ENCODE measurements around the gene STK24.
"Not testable (repeated sequence)": the region's sequence is repeated elsewhere in the genome, so short reads cannot be mapped to it uniquely, and the experiment has no call there.

STK24 gene

DNA sequence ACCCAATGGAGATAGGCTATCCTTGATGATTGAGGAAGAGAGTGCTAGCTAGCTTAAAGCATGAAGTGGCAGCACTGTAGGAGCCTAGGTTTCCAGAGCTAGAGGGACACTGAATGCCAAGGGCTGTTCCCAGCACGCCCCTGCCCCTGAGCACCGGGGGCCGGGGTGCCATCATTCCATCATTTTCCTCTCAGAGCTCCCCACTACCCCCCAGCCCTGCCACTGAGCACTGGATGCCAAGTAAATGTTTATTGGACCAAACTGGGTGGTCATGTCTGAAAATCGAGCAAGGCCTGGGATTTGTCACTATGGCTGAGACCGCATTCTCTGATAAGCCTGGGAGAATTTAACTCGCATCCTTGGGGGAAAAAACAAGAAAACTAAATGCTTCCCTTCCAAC lies 142.8 kb downstream of the STK24 start:
- DNase-seq (ENCODE audit: low read depth) = no peak

DNA sequence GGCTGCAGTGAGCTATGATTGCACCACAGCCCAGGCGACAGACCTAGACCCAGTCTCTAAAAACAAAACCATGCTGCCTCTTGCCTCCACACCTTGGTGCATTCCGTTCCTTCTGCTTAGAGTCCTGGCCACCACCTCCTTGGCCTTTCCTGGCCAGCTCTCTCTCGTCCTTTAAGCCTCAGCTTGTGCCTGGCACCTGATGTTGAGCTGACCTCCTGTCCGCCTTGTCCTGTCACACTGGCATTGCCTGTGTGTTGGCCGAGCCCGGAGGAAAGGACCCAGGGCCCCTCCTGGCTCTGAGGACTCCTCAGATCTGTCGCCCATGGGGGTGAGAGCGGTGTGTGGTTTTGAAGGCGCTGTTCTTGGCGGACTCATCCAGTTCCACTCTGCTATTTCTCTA lies 143.3 kb downstream of the STK24 start:
- DNase-seq (ENCODE audit: low read depth) = no peak

DNA sequence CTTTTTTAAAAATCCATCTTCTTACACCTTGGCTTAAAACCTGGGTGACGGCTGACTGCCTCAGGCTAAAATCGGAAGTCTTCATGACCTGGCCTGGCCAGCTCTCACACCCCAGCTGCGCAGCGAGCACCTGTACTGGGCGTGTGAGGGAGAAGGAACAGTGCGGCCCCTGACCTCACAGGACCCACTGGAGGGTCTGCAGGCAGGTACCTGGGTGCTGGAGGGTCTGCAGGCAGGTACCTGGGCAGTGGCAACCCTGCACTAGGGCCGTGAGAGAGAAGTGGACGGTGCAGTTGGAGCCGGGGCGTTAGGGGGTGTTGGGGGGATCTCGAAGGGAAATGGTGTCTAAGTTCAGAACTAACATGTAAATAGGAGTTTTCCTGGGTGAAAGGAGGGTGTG lies 144.3 kb downstream of the STK24 start:
- DNase-seq (ENCODE audit: low read depth) = no peak

DNA sequence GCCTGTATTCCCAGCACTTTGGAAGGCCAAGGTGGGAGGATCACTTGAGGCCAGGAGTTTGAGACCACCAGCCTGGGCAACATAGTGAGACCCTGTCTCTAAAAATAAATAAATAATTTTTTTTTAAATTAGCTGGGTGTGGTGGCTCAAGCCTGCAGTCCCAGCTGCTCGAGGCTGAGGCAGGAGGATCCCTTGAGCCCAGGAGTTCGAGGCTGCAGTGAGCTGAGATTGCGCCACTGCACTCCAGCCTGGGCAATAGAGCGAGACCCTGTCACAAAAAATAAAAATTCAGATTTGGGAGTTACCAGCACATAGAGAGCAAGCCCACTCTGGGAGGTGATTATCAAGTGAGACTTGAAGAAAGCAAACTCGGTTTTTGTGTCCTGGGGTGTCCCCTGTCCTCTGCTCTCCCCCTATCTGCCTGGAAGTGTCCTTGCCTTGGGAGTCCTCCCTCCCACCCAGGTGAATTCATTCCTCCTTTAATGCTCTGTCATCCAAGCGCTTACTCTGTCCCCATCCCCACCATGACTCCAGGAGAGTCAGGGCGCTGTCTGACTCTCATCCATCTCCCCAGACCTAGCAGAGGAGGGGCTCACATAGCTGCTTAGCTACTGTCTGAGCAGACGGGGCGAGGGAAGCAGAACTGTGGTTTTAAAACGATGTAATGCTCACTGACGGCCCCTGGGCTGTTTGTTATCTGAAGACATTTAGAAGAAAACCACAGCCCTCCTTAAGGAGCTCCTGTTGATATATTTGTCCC lies 146.8 kb downstream of the STK24 start:
- no peak for DNase-seq (ENCODE audit: low read depth)

DNA sequence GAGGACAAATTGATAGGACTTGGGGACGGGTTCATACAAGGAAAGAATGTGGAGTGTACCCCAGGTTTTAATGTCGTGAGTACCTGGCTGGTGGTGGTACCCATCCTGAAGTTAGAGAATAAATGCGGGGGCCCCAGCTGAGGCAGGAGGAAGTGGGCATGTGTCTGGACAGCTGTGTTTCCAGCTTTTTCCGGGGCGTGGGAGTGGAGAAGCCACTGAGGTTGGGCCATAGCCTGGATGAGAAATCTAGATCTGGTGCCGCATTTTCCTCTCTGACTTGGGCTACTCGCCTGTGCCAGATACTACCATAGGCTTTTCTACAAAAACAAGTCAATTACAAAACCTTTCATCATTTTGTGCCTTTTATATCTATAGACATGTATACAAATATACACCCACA lies 147.4 kb downstream of the STK24 start:
- no peak for DNase-seq (ENCODE audit: low read depth)

DNA sequence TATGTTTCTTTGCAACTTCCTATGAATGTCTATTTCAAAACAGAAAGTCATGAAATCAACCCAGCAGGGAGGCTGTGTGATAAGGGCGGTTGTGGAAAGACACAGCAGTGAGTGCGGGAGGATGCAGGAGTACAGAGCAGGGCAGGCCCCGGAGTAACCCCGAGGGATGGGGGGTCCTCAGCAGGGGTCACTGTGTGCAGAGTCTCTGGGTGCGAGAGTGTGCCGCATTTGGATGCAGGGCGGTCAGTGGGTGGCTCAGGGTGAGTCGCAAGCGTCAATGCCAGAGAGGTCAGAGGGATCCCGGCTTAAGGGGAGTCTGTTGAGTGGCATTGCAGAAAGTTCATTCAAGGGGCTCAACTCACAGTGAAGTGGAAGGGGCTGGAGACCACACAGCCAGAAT lies 147.8 kb downstream of the STK24 start:
- DNase-seq (ENCODE audit: low read depth) = no peak

DNA sequence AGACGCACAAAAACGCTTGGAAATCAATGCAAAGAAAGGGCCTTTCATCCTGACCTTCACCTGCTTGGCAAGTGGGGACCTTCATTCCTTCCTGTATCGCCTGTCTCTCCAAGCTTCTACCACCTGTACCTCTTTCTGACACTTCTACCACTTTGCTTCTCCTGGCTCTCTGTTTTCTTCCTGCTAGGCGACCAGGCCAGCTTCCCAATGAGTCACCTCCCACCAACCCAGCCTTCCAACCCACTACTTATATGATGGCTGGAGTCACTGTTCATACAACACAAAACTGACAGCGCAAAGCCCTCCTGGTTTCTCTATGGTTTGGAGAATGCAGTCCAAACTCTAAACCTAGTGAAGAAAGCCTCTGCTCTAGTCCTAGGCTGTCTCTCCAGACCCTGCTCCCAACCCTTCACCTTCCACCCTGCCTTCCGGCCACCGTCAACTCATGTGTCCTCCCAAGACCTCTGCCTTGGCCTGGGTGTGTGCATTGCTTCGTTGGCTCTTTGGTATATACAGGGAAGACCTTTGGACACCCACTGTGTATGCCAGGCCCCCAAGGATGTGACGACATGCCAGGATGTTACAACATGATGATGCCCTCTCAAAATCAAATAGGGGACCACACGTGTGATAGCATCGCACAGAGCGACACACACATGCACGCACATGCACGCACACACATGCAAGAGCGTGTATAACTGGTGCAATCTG lies 148.5 kb downstream of the STK24 start:
- DNase-seq (ENCODE audit: low read depth) = no peak

DNA sequence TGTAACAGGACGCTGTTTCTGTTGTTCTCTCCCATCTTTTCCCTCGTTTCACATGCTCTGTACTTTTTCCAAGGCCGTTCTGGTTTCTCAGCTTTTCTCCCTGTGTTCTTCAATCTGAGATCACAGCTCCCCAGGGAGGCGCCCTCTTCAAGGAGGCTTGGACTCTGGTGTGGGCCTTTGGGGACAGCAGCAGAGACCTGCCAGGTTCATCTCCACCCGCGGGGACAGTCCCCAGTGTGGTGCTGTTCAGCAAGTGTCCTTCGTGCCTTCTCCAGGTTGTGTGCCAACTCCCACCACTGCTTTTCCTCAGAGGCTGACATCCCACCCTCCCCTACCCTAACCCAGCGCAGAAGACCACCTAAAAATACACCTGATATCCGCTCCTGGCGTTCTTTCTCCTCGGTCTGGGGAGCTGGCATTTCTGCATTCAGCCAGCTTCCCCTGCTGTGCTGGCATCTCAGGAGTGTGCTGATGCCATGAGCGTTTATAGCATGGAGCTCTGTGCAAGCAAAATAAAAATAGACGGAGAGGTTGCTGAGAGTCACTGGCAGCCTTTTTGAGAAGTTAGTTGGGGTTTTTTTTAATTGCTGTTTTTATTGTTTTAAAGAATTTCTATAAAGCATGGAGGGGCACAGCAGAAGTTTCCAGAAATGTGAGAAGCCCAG lies 149.4 kb downstream of the STK24 start:
- DNase-seq (ENCODE audit: low read depth) = no peak

DNA sequence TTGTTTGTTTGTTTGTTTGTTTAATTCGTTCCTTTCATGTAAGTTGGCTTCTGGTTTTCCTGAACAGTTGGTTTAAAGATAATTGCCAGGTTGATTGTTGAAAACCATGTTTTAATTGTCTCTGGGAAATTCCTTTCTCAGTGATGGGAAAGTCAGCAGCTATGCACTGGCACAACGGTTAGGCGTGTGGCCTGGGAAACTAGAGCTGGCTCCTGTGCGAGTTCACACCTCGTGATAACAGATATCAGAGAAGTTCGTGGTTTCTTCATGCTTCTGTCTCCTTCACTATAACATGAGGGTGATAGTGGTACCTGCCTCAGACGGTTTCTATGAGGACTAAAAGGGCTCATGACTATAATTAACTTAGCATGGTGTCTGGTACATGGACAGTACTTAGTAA lies 153.5 kb downstream of the STK24 start:
- no peak for DNase-seq (ENCODE audit: low read depth)

DNA sequence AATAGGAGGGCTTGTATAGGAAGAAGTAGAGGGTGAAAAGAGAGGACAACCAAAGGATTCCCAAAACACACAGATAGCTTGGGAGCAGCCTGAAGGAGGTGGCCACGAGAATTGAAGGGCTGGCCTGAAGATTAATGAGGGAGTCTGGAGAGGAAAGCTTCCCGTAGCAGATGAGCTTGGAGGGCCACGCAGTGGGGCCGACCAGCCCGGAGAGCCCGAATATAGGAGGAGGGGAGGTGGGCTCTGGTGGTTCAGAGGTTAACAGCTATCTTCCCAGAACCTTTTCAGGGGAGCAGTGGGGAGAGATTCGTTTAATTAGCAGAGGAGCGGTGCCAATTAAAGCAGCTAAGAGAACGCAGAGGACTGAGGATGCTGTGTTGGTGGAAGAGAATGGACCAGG lies 154.9 kb downstream of the STK24 start:
- DNase-seq (ENCODE audit: low read depth) = no peak

DNA sequence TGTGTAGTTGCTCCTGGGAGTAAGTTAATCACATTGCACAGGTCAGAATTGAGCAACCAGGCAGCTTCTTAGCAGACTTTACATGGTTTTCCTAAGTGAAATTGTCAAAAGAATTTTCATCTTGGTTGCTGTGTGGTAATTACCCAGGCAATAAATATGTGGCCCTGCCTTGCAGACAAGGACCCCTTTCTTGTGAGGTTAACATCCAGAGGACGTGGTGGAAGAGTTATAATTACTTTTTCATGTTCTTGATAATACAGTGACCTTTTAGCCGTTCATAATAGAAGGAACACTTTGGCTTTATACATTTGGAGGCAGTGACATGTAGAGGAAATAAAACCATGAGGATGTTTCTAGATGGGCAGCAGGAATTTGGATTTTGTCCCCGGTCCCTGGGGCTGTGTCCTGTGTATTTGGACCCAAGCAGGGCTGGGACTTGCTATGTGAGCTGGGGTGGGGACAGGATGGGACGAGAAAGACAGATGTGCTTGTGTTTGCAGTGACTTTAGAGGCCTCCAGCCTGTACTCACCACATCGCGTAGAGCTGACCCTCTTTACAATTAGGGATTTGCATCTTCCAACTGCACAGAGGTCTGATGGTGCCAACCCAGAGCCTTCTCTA lies 156.2 kb downstream of the STK24 start:
- DNase-seq (ENCODE audit: low read depth) = no peak

DNA sequence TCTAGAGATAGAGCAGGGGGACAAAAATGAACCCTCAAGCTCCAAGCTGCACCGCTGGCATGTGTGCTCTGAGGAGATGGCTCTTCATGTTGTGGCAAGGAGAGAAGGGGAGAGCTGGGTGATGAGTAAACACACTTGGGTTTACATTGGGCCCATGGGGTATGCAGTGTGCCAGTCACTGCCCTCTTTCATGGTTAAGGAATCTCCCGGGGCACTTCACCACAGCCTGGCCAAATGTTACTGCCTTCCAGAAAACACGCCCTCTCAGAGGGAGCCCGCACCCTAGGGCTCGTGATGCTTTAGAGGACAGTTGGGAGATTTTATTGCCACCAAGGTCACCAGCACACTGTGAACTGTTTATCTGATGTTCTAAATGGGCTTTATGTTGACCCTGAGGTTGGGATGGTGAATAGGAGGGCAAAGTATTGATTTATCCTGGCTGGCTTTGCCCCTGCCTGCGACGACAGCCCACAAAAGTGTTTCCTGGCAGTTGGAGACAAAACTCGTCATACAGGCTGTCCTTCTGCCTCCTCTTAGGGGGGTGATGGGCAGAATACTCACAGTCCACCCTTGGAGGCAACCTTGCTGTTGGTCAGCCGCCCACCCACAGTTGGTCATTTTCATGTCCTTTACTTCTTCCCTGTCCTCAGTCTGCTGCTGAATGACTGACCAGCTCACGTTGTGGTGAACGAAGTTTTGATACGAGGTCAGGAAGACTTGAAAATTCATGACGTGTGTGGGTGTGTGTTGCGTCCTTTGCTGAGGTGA lies 156.9 kb downstream of the STK24 start:
- no peak for DNase-seq (ENCODE audit: low read depth)

DNA sequence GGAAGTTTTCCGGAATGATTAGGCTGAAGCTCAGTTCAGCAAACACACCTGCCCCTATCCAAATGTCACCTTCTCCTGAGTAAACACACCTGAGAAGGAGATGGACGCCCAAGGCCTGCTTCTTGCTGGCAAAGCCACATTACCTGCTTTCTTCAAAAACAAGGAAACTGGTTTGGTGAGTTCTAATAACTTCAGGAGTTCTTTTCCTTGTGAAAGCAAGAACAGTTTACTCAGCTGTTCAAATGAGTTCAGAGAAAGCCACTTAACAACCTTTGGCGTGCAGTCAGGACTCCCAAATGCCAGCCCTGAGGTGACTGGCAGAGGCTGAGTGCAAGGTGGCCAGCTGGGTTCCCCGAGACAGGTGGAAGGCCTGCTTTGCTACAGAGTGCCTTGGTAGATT lies 160.5 kb downstream of the STK24 start:
- no peak for DNase-seq (ENCODE audit: low read depth)

DNA sequence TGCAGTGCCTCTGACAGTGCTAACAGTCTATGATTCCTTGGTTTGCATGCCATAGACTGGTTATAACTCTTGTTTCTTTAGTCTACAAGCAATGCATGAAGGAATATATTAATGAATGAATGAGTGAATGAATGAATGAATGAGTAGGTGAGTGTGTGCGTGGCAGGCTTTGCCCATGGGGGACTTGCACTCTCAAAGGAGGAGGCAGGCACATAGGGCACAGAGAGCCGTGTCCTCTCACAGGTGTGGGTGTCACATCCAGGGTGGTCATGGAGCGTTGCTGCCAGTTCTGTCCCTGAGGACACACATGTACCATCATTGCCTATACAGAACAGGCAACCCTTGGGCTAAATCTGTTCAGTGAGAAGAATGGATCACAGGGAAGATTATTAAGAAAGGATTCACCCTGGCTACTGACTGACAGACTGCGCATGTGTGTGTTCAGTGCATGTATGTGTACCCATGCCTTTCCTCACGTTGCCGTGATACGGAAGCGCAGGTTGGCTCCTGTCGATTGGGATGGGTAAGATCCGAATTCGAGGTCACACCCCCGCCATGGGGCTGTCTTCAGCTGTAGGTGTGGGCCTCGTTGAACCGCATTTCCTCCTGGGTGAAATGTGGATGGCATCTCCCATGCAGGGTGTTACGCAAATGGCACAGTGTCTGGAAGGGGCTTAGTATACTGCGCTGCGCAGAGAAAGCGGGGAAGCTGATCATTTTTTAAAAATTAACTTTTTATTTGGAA lies 161.4 kb downstream of the STK24 start:
- DNase-seq (ENCODE audit: low read depth) = no peak

DNA sequence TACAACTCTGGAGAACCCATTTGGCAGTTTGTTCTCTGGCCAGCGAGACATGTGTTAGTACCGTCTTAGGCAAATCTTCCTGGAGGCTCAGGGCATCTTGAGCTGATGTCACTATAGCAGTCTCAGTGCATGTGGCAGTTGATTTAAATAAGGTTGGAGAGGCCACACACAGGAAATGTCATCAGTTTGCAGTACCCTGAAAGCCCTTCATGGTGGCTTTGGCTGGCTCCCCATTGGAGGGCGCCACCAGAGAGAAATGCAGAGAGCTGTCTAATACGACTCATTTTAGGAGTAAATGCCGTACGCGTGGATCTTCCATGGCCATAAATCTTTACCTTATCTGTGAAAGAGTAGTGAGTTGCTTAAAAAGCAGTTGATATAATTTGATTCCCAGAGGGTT lies 163.1 kb downstream of the STK24 start:
- DNase-seq (ENCODE audit: low read depth) = no peak

DNA sequence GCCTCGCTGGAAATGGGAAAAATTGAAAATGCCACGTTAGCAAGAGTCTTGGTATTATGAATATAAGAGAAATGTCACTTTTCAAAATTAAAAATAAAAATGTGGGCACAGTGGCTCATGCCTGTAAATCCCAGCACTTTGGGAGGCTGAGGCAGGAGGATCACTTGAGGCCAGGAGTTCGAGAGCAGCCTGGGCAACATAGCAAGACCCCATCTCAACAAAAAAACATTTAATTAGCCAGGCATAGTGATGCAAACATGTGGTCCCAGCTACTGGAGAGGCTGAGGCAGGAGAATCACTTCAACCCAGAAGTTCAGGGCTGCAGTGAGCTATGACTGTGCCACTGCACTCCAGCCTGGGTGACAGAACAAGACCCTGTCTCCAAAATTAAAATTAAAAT lies 163.6 kb downstream of the STK24 start:
- DNase-seq (ENCODE audit: low read depth) = not testable (repeated sequence)

DNA sequence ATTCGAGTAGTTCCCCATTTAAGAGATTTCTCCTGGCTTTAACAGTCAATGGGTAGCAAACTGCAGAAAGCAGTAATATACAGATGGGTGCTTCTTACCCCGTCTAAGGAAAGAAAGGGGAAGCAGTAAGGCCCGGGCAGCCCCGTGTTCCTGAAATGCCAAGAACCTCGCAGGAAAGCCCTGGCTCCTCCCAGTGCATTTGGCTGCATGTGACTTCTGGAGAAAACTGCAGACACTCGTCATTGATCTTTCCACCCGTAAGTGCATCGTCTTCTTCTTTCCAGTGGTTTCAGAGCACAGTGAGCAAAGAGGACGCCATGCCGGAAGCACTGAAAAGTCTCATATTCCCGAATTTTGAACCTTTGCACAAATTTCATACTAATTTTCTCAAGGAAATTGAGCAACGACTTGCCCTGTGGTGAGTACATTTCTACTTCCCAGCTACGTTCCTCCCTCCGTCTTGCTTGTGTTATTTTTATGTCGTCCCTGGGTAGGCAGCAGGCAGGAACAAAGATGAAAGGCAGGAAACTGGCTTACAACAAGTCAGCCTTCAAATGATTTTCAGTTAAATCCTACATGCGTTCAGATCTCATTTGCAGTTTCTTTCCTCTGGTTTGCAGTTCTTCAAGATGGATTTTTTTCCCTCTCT lies 165.2 kb downstream of the STK24 start:
- no peak for DNase-seq (ENCODE audit: low read depth)

DNA sequence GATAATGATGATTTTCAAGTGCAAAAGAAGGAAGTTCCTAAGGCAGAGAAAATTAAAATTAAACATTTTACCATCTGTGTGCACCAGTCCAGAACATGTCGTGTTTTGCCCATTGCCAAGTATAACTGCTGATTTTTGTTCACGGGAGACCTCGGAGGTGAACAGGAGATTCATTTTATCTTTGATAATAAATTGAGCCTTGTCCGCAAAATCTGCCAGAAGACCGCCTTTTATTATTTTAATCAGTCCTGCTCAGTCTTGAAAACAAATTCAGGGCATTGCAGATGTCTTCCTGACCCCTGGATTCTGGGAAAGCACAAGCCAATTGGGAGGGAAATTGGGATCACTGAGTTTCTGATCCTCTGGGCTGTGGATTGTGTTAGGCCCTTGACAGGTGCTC lies 165.9 kb downstream of the STK24 start:
- DNase-seq (ENCODE audit: low read depth) = no peak

DNA sequence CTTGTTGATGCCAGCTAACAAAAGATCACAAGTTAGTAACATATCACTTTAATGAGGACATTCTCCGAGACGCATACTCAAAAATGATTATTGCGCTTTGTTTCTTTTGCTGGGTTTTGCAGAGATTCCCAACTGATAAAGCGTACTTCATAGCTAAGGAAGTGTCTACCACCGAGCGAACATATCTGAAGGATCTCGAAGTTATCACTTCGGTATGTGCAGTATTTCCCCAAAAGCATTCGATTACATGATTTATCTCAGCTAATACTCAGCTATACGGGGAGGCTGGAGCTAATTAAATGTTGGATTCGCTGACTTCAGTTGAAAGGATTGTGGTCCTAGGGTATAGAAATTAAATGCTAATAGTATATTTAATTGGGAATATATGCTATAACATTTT lies 166.3 kb downstream of the STK24 start:
- no peak for DNase-seq (ENCODE audit: low read depth)

DNA sequence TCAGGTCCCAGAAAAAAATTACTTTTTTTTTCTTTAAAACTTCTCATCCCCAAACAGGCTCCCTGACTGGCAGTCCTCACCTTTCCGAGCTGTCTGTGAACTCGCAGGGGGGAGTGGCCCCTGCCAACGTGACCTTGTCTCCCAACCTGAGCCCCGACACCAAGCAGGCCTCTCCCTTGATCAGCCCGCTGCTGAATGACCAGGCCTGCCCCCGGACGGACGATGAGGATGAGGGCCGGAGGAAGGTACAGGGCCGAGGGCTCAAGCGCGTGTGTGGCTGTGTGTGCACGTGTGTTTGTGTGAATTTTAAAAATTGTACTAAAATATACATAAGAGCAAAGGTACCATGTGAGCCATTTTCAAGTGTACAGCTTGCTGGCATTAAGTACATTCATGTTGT lies 167.6 kb downstream of the STK24 start:
- no peak for DNase-seq (ENCODE audit: low read depth)

DNA sequence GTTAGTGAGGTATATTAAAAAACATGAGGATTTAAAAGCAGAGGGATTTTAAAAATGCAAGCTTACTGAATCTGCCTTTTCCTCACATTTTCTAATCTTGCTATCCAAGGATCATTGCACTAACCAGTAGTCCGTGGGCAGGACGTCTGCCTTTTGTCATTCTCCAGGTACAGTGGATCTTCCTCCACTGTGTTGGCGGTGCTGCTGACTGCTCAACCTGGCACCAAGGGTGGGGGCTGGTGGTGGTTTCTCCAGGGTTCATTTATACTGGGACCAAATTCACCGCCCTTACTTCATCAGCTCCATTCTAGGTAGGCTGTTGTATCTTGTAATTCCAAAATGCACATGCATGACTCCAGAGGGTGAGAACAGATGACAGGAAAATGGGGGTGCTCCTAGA lies 169.3 kb downstream of the STK24 start:
- no peak for DNase-seq (ENCODE audit: low read depth)
